ENCODE results near the gene NLRP7. TPM values are rescaled to one million over a fixed set of nuclear protein-coding genes. Genes with fewer than 3 reads are reported as not detected.
"Not testable (repeated sequence)": the region's sequence is repeated elsewhere in the genome, so short reads cannot be mapped to it uniquely, and the experiment has no call there.

Gene NLRP7
- polyA plus RNA-seq, 1 experiment, result not detected

- Histone ChIP-seq H3K4me3 (ENCODE audit: low read depth, low read length) (no peak overlapping the region), H3K27ac (ENCODE audit: low read depth, low read length) (no peak overlapping the region), H3K9me3 (ENCODE audit: control insufficient read depth, insufficient read depth, low read length) (peaks cover 60% of the 10 kb centered on the region), H3K27me3 (ENCODE audit: control insufficient read depth, insufficient read depth, low read length) (no peaks in the 10 kb centered on the region)
- CTCF ChIA-PET, result no interaction called here
- TF ChIP-seq, protein P1, sequence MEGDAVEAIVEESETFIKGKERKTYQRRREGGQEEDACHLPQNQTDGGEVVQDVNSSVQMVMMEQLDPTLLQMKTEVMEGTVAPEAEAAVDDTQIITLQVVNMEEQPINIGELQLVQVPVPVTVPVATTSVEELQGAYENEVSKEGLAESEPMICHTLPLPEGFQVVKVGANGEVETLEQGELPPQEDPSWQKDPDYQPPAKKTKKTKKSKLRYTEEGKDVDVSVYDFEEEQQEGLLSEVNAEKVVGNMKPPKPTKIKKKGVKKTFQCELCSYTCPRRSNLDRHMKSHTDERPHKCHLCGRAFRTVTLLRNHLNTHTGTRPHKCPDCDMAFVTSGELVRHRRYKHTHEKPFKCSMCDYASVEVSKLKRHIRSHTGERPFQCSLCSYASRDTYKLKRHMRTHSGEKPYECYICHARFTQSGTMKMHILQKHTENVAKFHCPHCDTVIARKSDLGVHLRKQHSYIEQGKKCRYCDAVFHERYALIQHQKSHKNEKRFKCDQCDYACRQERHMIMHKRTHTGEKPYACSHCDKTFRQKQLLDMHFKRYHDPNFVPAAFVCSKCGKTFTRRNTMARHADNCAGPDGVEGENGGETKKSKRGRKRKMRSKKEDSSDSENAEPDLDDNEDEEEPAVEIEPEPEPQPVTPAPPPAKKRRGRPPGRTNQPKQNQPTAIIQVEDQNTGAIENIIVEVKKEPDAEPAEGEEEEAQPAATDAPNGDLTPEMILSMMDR (IDR thresholded peaks at IDR 0.05; ENCODE audit: low read depth, low read length), result no peak
- POLR2A ChIA-PET, result no interaction called here
- no peak for DNase-seq (ENCODE audit: low read depth, low spot score)
Observed at GRCh38 chr19:54906819-54907218, 40.5 kb downstream of the NLRP7 start.

DNA sequence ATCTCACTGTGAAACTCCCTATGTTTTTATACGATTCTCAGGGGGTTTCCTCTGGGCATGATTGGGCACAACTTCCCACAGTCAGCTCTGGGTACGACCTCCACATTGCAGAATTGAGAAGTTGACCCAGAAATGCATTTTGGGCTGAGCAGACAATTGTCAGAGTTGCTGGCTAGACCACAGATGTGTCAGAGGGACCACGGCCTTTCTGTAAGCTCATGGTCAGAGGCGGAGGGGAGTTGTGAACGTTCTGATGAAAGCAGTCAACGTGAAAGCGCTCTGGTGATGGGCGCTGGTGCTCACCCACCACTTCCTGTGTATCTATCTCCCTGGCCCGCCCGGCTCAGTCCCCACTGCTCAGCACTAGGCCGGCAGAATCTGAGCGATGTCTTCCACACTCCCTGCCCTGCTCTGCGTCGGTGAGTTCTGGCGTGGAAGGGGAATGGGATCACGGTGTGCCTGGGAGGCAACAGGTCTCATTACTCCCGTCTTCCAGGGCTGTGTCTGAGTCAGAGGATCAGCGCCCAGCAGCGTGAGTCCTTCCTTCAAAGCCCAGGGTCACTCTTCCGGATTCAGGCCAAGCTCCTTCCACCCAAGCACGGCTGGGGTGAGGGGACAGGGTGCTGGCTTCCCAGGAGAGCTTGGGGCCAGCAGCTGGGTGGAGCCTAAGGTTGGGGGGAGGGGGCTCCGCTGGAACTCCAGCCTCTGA is 41.4 kb downstream of the NLRP7 start, which contains the start of gene NCR1:
NCR1 (plus strand) TSS at position 346 of the 709 bp plus-strand sequence; CDS start at position 386, 40 bp downstream.
- CTCF ChIA-PET, result no interaction called here

DNA sequence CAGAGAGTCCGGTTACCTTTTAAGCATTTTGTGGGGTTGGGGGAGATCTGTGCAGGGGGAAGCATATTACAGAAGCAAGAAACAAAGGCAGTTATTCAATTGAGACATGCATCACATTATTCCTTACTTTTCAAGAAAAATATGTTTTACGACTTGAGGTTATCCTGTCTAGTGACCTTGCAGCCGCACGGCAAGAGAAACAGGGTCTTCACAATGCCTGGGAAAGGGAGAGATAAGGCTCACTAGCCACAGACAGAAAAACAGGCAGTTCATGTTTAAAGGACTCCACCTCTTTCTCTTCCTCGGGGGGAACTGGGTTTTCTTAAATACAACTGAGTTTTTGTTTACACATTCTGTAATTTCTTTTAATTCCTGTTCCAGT is 41.9 kb downstream of the NLRP7 start:
- TF ChIP-seq, protein P1 (IDR thresholded peaks at IDR 0.05; ENCODE audit: low read depth, low read length), result no peak
- Histone ChIP-seq H3K27me3 (ENCODE audit: control insufficient read depth, insufficient read depth, low read length) (no peaks in the 10 kb centered on the region), H3K27ac (ENCODE audit: low read depth, low read length) (no peak overlapping the region), H3K4me3 (ENCODE audit: low read depth, low read length) (no peak overlapping the region), H3K9me3 (ENCODE audit: control insufficient read depth, insufficient read depth, low read length) (peaks cover 60% of the 10 kb centered on the region)
- no peak for DNase-seq (ENCODE audit: low read depth, low spot score)
- POLR2A ChIA-PET, result no interaction called here
- CTCF ChIA-PET, result no interaction called here

More for the DNA sequence above, 41.4 kb downstream of the NLRP7 start, which contains the start of gene NCR1:
- TF ChIP-seq, protein P1 (IDR thresholded peaks at IDR 0.05; ENCODE audit: low read depth, low read length), result no peak
- Histone ChIP-seq H3K4me3 (ENCODE audit: low read depth, low read length) (no peak within 1 kb of the TSS), H3K9me3 (ENCODE audit: control insufficient read depth, insufficient read depth, low read length) (peaks cover 59% of the 10 kb centered on the region), H3K27ac (ENCODE audit: low read depth, low read length) (no peak within 1 kb of the TSS), H3K27me3 (ENCODE audit: control insufficient read depth, insufficient read depth, low read length) (no peaks in the 10 kb centered on the region)
- no peak for DNase-seq (ENCODE audit: low read depth, low spot score)
- POLR2A ChIA-PET, result no interaction called here

- H3K27me3 ChIP-seq (ENCODE audit: control insufficient read depth, insufficient read depth, low read length); H3K27ac ChIP-seq (ENCODE audit: low read depth, low read length); CTCF ChIA-PET; H3K4me3 ChIP-seq (ENCODE audit: low read depth, low read length); DNase-seq (ENCODE audit: low read depth, low spot score); POLR2A ChIA-PET: not testable (repeated sequence)
- peaks cover 52% of the 10 kb centered on the region for H3K9me3 ChIP-seq (ENCODE audit: control insufficient read depth, insufficient read depth, low read length)
Observed at GRCh38 chr19:54904261-54904660, 43.1 kb downstream of the NLRP7 start.

- DNase-seq (ENCODE audit: low read depth, low spot score), result no peak
- H3K9me3 ChIP-seq (ENCODE audit: control insufficient read depth, insufficient read depth, low read length), result peaks cover 43% of the 10 kb centered on the region
- H3K4me3 ChIP-seq (ENCODE audit: low read depth, low read length), result no peak overlapping the region
- H3K27me3 ChIP-seq (ENCODE audit: control insufficient read depth, insufficient read depth, low read length), result no peaks in the 10 kb centered on the region
- TF ChIP-seq, protein P1 (IDR thresholded peaks at IDR 0.05; ENCODE audit: low read depth, low read length), result no peak
- no peak overlapping the region for H3K27ac ChIP-seq (ENCODE audit: low read depth, low read length)
- ChIA-PET POLR2A (no interaction called here), CTCF (no interaction called here)
Observed at GRCh38 chr19:54903303-54903702, 44.0 kb downstream of the NLRP7 start.

Data from AG04450 (cell line).